HG03064 (cell line): ENCODE results near the gene ESYT2.
"Not testable (repeated sequence)": the region's sequence is repeated elsewhere in the genome, so short reads cannot be mapped to it uniquely, and the experiment has no call there.

Source experiments
- ATAC-seq: cut with Tn5 transposase; IDR thresholded peaks from one replicate; pipeline ENCODE4 v1.9.1; 2021; ENCODE audit warnings: low read depth; ENCODE audit not compliant: unreplicated experiment

ESYT2 gene, protein sequence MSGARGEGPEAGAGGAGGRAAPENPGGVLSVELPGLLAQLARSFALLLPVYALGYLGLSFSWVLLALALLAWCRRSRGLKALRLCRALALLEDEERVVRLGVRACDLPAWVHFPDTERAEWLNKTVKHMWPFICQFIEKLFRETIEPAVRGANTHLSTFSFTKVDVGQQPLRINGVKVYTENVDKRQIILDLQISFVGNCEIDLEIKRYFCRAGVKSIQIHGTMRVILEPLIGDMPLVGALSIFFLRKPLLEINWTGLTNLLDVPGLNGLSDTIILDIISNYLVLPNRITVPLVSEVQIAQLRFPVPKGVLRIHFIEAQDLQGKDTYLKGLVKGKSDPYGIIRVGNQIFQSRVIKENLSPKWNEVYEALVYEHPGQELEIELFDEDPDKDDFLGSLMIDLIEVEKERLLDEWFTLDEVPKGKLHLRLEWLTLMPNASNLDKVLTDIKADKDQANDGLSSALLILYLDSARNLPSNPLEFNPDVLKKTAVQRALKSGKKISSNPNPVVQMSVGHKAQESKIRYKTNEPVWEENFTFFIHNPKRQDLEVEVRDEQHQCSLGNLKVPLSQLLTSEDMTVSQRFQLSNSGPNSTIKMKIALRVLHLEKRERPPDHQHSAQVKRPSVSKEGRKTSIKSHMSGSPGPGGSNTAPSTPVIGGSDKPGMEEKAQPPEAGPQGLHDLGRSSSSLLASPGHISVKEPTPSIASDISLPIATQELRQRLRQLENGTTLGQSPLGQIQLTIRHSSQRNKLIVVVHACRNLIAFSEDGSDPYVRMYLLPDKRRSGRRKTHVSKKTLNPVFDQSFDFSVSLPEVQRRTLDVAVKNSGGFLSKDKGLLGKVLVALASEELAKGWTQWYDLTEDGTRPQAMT

DNA sequence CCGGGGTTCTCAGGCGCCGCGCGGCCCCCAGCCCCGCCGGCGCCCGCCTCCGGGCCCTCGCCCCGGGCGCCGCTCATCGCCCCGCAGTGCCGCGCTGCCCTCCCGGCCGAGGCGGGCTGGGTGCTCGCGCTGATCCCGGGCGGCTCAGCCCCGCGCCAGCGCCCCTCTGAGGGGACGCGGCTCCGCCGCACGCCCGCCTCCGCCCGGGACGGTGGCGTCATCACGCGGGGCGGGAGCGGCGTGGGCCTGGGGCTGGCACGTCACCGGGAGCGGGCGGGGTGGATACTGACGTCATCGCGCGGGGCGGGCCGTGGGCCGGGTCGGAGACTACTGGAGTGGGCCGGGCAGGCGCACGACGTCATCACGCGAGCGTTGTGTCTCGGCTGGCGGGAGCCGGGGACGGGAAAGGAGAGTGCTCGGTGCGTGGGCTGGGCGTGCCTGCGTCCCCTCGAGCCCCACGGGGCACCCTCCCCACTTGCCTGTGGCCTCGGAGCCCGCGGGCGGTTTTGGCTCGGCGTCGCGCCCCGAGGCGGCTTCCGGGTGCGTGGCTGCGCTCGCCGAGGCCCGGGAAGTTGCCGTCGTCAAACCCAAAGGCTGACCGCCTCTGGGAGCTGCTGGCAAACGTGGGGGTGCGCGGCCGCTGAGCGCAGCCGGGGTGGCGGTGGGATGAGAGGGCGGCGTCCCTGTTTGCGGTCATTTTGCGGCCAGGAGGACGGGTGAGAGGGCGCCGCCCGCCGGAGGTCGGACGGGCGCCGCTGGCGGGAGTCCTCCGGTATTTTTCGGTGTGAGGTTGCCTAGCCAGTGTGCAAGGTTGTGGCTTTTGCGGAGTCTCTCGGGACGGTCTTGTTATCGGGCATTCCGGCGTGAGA, at the start of gene ESYT2:
Gene ESYT2 (minus strand): TSS at position 168 of the 869 bp plus-strand sequence. CDS start 91 bp downstream, at position 77.
- ATAC-seq: peak; percentile 81

DNA sequence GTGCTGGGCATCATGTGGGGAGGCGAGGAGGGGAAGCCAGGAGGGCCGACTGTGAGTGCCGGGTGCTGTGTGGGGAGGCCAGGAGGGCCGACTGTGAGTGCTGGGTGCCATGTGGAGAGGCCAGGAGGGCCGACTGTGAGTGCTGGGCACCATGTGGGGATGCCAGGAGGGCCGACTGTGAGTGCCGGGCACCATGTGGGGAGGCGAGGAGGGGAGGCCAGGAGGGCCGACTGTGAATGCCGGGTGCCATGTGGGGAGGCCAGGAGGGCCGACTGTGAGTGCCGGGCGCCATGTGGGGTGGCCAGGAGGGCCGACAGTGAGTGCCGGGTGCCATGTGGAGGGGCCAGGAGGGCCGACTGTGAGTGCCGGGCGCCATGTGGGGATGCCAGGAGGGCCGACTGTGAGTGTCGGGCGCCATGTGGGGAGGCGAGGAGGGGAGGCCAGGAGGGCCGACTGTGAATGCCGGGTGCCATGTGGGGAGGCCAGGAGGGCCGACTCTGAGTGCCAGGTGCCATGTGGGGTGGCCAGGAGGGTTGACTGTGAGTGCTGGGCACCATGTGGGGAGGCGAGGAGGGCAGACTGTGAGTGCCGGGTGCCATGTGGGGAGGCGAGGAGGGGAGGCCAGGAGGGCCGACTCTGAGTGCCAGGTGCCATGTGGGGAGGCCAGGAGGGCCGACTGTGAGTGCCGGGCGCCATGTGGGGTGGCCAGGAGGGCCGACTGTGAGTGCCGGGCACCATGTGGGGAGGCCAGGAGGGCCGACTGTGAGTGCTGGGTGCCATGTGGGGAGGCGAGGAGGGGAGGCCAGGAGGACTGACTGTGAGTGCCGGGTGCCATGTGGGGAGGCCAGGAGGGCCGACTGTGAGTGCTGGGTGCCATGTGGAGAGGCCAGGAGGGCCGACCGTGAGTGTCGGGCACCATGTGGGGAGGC, 49.1 kb upstream of the ESYT2 start:
- ATAC-seq: not testable (repeated sequence)

DNA sequence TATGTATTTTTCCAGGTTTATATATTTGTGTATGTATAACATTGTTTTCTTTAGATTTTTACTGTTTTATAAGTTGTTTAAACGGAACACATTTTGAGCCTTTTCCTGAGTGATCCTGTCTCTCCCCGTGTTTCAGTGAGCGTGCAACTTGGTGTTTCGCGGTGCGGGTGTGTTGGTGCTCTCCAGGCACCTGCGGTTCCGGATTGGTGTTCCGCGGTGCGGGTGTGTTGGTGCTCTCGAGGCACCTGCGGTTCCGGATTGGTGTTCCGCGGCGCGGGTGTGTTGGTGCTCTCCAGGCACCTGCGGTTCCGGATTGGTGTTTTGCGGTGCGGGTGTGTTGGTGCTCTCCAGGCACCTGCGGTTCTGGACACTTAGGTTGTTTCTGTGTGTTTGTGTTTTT, 47.7 kb upstream of the ESYT2 start:
- no peak for ATAC-seq

DNA sequence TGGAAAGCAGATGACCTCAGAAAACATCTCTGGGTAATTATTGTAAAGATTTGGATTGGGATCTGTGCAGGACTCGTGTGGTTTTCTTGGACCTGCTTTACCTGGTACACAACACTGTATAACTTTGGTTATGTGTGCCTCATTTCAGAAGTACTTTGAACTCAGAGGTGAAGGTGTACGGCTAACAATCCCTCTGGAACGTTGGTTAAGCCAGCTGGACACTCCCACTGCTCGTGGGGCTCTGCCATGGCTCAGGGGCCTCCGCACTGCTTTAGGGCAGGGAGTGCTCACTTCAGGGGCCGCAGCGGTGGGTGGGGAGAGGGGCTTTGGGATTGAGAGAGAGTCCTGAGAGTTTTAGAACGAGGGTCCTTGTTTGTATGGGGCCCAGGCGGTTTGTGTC, 40.6 kb upstream of the ESYT2 start:
- no peak for ATAC-seq

DNA sequence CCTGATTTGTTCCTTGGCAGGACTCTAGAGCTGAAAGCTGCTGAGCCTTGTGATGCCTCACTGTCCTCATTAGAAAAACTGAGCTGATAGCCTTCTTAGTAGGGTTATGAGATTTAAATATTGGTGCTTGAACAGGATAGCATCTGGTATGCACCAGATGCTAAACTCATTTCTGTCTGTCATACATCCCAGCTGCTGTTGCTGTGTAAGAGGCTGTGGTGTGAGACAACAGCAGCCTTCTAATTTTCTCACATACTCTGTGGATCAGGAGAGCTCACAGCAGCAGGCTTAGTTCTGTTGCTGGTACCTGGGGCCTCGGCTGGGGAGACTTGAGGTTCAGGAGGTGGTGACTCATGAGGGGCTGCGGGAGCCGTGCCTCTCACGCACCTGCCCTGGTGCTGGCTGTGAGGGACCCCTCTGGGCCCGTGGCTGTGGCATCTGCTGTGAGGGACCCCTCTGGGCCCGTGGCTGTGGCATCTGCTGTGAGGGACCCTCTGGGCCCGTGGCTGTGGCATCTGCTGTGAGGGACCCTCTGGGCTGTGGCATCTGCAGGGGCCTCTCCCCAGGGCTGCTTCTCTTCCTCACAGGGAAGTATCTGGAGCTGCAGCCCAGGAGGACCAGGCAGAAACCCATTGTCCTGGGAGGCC, 39.6 kb upstream of the ESYT2 start:
- no peak for ATAC-seq

DNA sequence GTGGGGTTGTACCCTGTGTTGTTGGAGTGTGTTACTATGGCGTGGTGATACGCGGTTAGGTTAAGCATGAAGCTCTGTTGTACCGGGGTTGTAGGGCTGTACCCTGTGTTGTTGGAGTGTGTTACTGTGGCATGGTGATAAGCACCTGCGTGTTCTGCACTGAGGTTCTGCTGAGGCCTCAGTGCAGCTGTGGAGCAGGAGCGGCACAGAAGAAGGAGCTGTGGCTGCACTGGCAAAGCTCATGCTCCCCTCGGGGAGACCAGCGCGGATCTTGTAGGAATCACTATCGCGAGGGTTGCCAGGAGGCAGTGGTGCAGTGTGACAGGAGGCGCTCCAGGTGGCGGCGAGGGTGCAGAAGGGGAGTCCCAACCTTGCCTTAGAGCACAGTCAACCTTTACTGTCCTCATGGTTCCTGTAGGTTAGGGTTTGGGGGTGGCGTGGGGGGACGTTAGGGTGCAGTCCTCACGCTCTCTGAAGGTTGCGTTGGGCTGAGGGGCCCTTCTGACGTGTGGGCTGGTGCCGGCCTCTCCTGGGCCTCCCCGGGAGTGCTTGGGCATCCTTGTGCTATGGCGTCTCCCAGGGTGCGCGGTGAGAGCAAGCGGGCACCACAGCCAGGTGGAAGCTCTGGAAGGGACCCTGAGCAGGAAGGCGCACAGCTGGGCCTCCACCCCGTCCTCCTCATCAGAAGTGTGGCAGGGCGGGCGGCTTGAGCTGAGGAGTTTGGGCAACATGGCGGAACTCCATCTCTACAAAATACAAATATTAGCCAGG, 38.1 kb upstream of the ESYT2 start:
- ATAC-seq: no peak

DNA sequence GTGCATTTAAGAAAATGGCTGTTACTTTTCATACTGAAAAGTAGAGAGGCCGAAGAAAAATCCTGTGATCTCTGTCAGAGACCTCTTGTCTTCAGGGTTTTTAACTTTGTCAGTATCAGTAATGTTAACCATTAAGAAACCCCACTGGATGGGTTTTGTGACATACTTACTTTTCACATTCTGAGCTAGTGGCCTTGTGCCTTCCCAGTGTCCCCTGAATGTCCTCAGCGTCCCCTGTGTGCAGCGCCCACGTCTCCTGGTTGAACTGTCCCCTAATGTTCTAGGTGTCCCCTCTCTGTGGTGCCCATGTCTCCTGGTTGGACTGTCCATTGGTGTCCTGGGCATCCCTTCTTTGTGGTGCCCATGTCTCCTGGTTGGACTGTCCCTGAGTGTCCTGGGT, 36.7 kb upstream of the ESYT2 start:
- ATAC-seq: no peak

DNA sequence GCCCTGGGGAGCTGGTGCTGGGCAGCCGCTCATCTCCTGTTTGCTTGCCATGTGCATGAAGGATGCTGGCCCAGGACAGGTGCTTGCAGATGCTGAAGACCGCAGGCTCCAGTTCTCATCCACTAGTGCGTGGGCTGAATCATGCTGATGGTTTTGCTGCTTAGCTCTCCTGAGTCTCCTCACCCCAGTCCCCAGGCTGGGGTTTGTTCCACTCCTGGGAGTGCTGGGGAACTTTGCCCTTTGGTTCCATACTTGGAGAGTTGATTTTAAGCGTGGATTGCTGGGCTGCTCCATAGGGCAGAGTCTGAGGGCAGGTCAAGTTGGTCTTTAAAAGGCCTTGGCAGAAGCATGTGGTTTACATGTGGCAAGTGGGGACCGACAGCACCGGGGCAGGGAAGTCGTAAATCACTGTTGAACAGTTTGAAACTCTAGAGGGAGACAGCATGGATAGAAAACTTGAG, 36.2 kb upstream of the ESYT2 start:
- no peak for ATAC-seq

DNA sequence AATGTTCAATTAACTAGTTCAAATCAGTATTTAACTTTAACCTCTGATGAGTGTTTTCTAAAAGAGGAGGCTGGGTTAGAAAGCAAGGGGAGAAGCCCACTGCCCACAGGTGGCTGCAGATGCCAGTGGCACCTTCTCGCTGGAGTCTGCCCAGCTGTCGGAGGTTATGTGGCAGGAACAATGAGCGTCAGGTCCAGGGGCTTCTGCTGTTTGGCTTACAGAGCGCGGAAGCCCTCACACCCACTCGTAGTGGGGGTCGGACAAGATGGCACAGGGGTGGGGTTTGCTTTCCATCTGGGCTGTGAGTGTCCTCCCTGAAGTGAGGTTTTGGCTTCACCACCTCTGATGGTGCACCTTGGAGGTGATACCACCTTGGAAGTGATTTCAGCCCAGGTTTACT, 35.5 kb upstream of the ESYT2 start:
- no peak for ATAC-seq

DNA sequence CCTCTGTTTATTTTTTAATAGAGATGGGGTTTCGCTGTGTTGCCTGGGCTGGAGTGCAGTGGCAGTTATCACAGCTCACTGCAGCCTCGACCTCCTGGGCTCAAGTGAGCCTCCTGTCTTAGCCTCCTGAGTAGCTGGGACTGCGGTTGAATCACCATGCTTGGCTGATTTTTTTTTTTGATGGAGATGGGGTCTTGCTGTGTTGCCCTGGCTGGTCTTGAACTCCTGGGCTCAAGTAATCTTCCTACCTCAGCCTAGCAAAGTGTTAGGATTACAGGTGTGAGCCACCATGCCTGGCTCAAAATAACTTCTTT, 35.2 kb upstream of the ESYT2 start:
- no peak for ATAC-seq

DNA sequence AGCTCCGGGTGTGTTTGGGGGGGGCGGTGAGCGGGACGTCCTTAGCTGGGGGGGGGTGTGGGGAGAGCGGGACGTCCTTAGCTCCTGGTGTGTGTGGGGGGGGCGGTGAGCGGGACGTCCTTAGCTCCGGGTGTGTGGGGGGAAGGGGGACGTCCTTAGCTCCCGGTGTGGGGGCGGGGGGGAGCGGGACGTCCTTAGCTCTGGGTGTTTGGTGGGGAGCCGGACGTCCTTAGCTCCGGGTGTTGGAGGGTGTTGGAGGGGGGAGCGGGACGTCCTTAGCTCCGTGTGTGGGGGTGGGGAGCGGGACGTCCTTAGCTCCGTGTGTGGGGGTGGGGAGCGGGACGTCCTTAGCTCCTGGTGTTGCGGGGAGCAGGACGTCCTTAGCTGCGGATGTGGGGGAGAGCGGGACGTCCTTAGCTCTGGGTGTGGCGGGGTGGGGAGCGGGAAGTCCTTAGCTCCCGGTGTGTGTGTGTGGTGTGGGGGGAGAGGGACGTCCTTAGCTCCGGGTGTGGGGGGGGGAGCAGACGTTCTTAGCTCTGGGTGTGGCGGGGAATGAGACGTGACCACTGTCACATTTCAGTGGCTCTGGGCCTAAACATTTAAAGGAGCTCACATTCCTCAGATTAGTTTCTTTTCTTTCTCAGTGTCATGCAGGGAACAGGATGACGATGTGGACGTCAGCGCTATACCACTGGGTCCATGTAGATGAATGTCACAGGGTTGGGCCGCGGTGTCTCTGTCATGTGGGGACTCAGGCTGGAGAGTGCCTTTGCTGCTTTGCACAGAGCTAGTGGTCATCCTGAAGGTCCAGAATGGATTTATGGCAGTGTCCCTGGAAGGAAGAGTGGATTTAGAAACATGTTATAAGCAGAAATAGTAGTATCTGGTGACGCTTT, 34.5 kb upstream of the ESYT2 start:
- ATAC-seq: no peak

DNA sequence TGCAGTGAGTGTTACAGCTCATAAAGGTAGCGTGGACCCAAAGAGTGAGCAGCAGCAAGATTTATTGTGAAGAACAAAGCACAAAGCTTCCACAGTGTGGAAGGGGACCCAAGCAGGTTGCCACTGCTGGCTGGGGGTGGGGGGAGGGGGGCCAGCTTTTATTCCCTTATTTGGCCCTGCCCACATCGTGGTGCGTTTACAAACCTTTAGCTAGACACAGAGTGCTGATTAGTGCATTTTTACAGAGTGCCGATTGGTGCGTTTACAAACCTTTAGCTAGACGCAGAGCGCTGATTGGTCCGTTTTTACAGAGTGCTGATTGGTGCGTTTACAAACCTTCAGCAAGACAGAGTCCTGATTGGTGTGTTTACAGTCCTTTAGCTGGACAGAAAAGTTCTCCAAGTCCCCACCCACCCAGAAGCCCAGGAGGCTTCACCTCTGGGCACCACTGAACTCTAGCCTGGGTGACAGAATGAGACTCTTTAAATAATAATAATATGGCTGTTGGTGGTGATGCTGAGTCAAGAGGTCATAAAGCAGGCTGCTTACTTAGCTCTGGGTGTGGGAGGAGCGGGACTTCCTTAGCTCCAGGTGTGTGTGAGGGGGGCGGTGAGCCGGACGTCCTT, 33.8 kb upstream of the ESYT2 start:
- ATAC-seq: not testable (repeated sequence)

DNA sequence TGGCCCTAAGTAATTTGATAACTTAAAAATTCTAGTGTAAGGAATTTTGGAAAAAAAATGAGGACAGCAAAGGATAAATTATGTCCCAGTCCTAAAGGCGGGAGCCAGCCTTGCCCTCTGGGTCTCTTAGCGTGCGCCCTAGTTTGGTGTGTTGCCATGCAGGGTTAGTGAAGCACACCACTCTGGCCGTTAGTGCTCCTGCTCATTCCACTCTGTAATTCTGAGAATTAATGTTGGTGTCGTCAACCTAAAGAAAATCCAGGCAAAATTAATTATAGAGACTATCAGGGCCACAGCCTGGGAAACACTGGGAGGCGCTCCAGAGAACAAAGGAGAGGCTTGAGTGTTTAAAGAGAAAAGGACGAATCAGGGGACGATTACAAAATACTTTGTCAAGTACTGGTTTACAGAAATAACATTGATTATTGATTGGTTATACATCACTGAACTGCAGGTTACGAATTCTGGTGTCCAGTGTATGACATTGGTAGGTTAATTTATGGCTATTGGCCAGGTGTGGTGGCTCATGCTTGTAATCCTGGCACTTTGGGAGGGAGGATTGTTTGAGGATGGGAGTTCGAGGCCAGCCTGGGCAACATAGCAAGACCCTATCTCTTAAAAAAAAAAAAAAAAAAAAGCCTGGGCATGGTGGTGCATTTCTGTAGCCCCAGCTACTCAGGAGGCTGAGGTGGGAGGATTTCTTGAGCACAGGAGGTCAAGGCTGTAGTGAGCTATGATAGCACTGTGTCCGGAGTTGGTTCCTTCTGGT, 32.8 kb upstream of the ESYT2 start:
- ATAC-seq: no peak

DNA sequence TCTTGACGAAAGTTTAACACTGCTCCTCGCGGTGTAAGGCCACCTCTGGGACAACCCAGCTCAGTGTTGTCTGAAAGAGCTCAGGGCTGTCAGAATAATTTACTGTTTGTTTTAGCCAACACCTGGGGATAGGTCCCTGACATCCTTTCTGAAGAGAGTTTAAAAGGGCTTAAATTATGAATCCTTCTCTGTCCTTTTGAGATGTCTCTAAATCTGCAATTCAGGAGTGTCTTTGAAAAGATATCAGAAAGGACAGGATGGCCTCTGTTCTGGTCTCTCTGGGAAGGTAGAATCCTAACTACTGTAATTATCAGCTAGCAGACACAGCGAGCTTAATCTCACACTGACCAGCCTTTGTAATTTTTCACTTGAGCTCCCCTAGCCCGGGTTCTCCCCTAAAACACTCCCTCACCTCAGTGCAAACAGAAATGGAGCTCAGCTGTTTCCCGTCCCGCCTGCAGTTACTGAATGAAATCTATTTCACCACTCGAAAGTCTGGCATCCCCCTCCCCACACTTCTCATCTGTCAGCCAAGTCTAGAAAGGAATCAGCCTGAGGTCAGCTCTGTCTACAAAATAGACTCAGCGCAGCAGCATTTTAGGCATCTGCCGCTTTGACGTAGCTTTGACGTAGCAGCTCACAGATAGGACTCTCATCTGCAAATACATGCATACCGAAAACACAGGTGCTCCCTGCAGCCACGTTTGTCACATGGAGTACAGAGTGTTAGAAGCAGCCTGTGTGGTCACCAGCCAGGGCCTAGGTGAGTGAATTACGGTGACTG, 31.9 kb upstream of the ESYT2 start:
- ATAC-seq: no peak

DNA sequence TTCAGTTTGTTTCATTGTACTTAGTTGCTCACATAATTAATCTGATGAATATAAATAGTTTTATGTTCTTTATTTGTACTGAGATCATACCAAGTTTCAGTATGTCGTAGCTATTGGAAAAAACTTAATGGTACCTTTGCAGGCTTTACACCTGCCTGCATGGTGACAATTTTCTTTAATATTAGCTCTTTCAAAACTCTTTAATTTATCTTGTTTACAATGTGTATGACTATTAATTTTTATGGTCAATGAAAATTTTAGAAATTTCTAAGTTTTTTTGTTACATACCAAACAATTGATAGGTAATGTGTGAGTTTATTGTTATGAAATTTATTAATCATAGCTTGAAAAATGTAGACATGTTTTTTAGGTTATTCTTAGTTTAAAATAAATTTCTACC, 31.1 kb upstream of the ESYT2 start:
- ATAC-seq: no peak
